HepG2 (cell line): ENCODE data around the gene KRT34. TPM values are rescaled to one million over a fixed set of nuclear protein-coding genes. Genes with fewer than 3 reads are reported as not detected.

Source experiments
- DDIT3 ChIP-seq: sonication (generic); formaldehyde crosslinking; IDR thresholded peaks from 2 replicates; pipeline ENCODE4 v1.4.0; 2020; ENCODE audit warnings: mild to moderate bottlenecking, missing genetic modification reagents
- HNF4G ChIP-seq, 2 experiments: sonication (generic) in 1 of 2; formaldehyde crosslinking in 1 of 2; IDR thresholded peaks; 2 replicates each; pipeline versions ENCODE4 v1.4.0 to v1.6.1; 2011 to 2020; ENCODE audit warnings: borderline replicate concordance in 2 of 2, low read depth in 2 of 2, mild to moderate bottlenecking in 2 of 2, low read length in 1 of 2, missing genetic modification reagents in 1 of 2, moderate library complexity in 1 of 2
- HOXA7 ChIP-seq: sonication (generic); formaldehyde crosslinking; IDR thresholded peaks from 2 replicates; pipeline ENCODE4 v1.8.1; 2022; ENCODE audit warnings: mild to moderate bottlenecking, missing genetic modification reagents, moderate library complexity
- KDM2A ChIP-seq: sonication (generic); formaldehyde crosslinking; IDR thresholded peaks from 2 replicates; pipeline ENCODE4 v1.4.0; 2020; ENCODE audit warnings: low read depth, missing genetic modification reagents, borderline replicate concordance
- MNT ChIP-seq: fragments of 450-650 bp; IDR thresholded peaks from 2 replicates; pipeline ENCODE4 v1.6.1; 2016
- TEAD3 ChIP-seq: optimal IDR thresholded peaks from 2 replicates; pipeline ENCODE3; 2016; ENCODE audit warnings: borderline replicate concordance
- USF2 ChIP-seq, 2 experiments: sonication (generic) in 1 of 2; formaldehyde crosslinking in 1 of 2; IDR thresholded peaks; 2 replicates each; pipeline versions ENCODE4 v1.5.1 to v1.6.1; 2011 to 2020; ENCODE audit warnings: borderline replicate concordance in 1 of 2, low read depth in 1 of 2, low read length in 1 of 2, mild to moderate bottlenecking in 1 of 2, missing genetic modification reagents in 1 of 2, moderate library complexity in 1 of 2
- XBP1 ChIP-seq: sonication (generic); formaldehyde crosslinking; IDR thresholded peaks from 2 replicates; pipeline ENCODE4 v1.5.0; 2020; ENCODE audit warnings: missing genetic modification reagents
- YY1 ChIP-seq: IDR thresholded peaks from 2 replicates; pipeline ENCODE4 v1.6.1; 2011; ENCODE audit warnings: low read length, low read depth, moderate library complexity, mild to moderate bottlenecking; ENCODE audit not compliant: insufficient read depth, insufficient replicate concordance
- ZNF549 ChIP-seq: sonication (generic); formaldehyde crosslinking; IDR thresholded peaks from 2 replicates; pipeline ENCODE4 v1.5.0; 2020; ENCODE audit warnings: missing genetic modification reagents
- ZNF7 ChIP-seq: IDR thresholded peaks from 2 replicates; pipeline ENCODE4 v1.6.1; 2016; ENCODE audit warnings: missing biosample characterization, missing genetic modification reagents
- polyA plus RNA-seq, 8 experiments: library from polyadenylated mRNA; depleted of rRNA in 3 of 8; stranded (reverse) in 7 of 8; unstranded in 1 of 8; fragments of >200 nt; fragmentation: Illumina TruSeq in 4 of 8; extraction: Trizol in 4 of 8; gene quantifications; 2 replicates each; pipeline versions ENCODE4 v1.2.1 to v1.2.3, GENCODE V29; 2011 to 2016; ENCODE audit warnings: low read depth in 4 of 8, missing spikeins in 1 of 8, mixed read lengths in 1 of 8; ENCODE audit not compliant: insufficient read depth in 1 of 8
- total RNA-seq, 5 experiments: library from RNA; depleted of rRNA; stranded (reverse); fragments of >200 nt; fragmentation: Illumina TruSeq; extraction: Trizol; gene quantifications; 2 replicates each; pipeline ENCODE4 v1.2.3, GENCODE V29; 2016; ENCODE audit warnings: low read depth in 1 of 5
- TF ChIP-seq, protein P1 (sequence below), 2 experiments: fragments of 450-650 bp in 1 of 2; sonication (generic) in 1 of 2; formaldehyde crosslinking in 1 of 2; IDR thresholded peaks; 2 replicates each; pipeline versions ENCODE4 v1.6.1 to v1.8.0; 2016 to 2022; ENCODE audit warnings: antibody characterized with exemption in 1 of 2, mild to moderate bottlenecking in 1 of 2, missing genetic modification reagents in 1 of 2
- TF ChIP-seq, protein P2 (sequence below): sonication (generic); formaldehyde crosslinking; IDR thresholded peaks from 2 replicates; pipeline ENCODE4 v1.4.0; 2020; ENCODE audit warnings: low read depth, mild to moderate bottlenecking, missing genetic modification reagents

The KRT34 gene
- total and polyA plus RNA-seq, 2 of the 13 experiments (the other 11 are each of a cell fraction or from before 2014, with no cell fraction given), result not detected

GRCh38 chr17:41415833-41416335, 33.8 kb upstream of the KRT34 start (continued):
- TF ChIP-seq, protein P1, sequence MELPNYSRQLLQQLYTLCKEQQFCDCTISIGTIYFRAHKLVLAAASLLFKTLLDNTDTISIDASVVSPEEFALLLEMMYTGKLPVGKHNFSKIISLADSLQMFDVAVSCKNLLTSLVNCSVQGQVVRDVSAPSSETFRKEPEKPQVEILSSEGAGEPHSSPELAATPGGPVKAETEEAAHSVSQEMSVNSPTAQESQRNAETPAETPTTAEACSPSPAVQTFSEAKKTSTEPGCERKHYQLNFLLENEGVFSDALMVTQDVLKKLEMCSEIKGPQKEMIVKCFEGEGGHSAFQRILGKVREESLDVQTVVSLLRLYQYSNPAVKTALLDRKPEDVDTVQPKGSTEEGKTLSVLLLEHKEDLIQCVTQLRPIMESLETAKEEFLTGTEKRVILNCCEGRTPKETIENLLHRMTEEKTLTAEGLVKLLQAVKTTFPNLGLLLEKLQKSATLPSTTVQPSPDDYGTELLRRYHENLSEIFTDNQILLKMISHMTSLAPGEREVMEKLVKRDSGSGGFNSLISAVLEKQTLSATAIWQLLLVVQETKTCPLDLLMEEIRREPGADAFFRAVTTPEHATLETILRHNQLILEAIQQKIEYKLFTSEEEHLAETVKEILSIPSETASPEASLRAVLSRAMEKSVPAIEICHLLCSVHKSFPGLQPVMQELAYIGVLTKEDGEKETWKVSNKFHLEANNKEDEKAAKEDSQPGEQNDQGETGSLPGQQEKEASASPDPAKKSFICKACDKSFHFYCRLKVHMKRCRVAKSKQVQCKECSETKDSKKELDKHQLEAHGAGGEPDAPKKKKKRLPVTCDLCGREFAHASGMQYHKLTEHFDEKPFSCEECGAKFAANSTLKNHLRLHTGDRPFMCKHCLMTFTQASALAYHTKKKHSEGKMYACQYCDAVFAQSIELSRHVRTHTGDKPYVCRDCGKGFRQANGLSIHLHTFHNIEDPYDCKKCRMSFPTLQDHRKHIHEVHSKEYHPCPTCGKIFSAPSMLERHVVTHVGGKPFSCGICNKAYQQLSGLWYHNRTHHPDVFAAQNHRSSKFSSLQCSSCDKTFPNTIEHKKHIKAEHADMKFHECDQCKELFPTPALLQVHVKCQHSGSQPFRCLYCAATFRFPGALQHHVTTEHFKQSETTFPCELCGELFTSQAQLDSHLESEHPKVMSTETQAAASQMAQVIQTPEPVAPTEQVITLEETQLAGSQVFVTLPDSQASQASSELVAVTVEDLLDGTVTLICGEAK (IDR thresholded peaks at IDR 0.05), result no peak
- TF ChIP-seq, protein P1 (CRISPR knock-in tag; IDR thresholded peaks at IDR 0.05), result no peak; the same call in 1 of the 2 replicates
- no peak for TF ChIP-seq ZNF7 (CRISPR knock-in tag)
- no peak for TF ChIP-seq ZNF549 (CRISPR knock-in tag)
- TF ChIP-seq HNF4G (IDR thresholded peaks at IDR 0.05; ENCODE audit: borderline replicate concordance, low read depth, low read length), result peak; percentile 81
- TF ChIP-seq HNF4G (CRISPR knock-in tag; IDR thresholded peaks at IDR 0.05; ENCODE audit: borderline replicate concordance, low read depth), result peak; percentile 90; the same call in 1 of the 2 replicates
- TF ChIP-seq TEAD3 (CRISPR knock-in tag), result peak; percentile 99
- no peak for TF ChIP-seq HOXA7 (CRISPR knock-in tag)
- TF ChIP-seq, protein P2, sequence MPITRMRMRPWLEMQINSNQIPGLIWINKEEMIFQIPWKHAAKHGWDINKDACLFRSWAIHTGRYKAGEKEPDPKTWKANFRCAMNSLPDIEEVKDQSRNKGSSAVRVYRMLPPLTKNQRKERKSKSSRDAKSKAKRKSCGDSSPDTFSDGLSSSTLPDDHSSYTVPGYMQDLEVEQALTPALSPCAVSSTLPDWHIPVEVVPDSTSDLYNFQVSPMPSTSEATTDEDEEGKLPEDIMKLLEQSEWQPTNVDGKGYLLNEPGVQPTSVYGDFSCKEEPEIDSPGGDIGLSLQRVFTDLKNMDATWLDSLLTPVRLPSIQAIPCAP (CRISPR knock-in tag), result no peak
- no peak for TF ChIP-seq YY1
- TF ChIP-seq XBP1, result no peak
- no peak for TF ChIP-seq MNT
- TF ChIP-seq KDM2A (CRISPR knock-in tag), result 0 out of 2 replicates have a peak, but pooled peaks have one; percentile 37
- TF ChIP-seq USF2 (IDR thresholded peaks at IDR 0.05; ENCODE audit: low read depth, low read length), result no peak
- TF ChIP-seq USF2 (CRISPR knock-in tag; IDR thresholded peaks at IDR 0.05; ENCODE audit: borderline replicate concordance), result no peak
- no peak for TF ChIP-seq DDIT3
